ENCODE data around the gene PRDX3.

DNA sequence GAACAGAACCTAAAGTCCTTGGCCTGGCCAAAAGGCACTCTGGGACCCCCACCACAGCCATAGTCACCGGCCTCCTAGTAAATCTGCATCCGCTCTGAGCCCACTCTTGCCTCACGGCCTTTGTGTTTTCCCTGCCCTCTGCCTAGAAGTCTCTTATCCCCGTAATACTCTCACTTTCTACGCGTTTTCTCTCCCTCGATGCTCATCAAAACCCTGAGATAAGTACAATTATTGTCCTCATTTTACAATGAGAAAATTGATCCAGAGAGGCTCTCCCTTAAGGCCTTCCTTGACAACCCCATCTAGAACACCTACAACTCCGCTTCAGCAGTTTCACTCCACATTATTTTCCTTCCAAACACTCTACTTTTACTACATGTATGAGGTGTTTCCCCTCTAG lies 11.6 kb downstream of the PRDX3 start:
- TF ChIP-seq GATA2 (IDR thresholded peaks at IDR 0.05; ENCODE audit: low read depth, low read length), result no peak
- TF ChIP-seq GATA3 (IDR thresholded peaks at IDR 0.05; ENCODE audit: low read depth, low read length), result no peak

All from SH-SY5Y (cell line).